MM.1S (cell line): Measurements from ENCODE around the gene LSAMP.

Experiments
- EZH2phosphoT487 ChIP-seq: fragments of 300-600 bp; sonication (generic); IDR thresholded peaks from 2 replicates; pipeline ENCODE4 v1.6.1; 2018; ENCODE audit warnings: antibody characterized with exemption, low read length
- TF ChIP-seq, protein P1 (sequence below): fragments of 300-600 bp; sonication (generic); IDR thresholded peaks from 2 replicates; pipeline ENCODE4 v1.5.1; 2016; ENCODE audit warnings: antibody characterized with exemption, low read length, mixed read lengths

DNA sequence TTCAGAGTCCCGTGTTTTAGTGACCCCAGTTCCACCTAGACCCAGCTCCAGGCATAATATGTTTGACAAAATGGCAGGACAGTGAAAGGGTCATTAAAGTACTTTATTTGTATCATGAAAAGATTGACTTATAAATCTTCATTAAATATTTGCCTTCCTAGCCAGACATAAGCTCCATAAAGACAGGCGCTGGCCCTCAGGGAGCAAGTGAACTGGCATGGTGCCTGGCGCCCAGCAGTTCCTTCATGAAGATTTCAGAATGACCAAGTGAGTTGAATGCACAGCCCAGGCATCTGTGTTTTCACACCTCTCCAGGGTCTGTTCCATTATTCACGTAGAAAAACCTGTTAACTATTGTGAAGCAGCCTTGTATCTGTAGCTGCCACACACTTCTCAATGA is 655.8 kb downstream of the LSAMP start:
- TF ChIP-seq EZH2phosphoT487 = no peak
- TF ChIP-seq, protein P1, sequence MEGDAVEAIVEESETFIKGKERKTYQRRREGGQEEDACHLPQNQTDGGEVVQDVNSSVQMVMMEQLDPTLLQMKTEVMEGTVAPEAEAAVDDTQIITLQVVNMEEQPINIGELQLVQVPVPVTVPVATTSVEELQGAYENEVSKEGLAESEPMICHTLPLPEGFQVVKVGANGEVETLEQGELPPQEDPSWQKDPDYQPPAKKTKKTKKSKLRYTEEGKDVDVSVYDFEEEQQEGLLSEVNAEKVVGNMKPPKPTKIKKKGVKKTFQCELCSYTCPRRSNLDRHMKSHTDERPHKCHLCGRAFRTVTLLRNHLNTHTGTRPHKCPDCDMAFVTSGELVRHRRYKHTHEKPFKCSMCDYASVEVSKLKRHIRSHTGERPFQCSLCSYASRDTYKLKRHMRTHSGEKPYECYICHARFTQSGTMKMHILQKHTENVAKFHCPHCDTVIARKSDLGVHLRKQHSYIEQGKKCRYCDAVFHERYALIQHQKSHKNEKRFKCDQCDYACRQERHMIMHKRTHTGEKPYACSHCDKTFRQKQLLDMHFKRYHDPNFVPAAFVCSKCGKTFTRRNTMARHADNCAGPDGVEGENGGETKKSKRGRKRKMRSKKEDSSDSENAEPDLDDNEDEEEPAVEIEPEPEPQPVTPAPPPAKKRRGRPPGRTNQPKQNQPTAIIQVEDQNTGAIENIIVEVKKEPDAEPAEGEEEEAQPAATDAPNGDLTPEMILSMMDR = no peak
